GM19043 (cell line): ENCODE measurements around the gene POGLUT3.

Source experiments
- ATAC-seq: cut with Tn5 transposase; IDR thresholded peaks from one replicate; pipeline ENCODE4 v1.9.1; 2021; ENCODE audit warnings: low read depth; ENCODE audit not compliant: unreplicated experiment

POGLUT3 gene

DNA sequence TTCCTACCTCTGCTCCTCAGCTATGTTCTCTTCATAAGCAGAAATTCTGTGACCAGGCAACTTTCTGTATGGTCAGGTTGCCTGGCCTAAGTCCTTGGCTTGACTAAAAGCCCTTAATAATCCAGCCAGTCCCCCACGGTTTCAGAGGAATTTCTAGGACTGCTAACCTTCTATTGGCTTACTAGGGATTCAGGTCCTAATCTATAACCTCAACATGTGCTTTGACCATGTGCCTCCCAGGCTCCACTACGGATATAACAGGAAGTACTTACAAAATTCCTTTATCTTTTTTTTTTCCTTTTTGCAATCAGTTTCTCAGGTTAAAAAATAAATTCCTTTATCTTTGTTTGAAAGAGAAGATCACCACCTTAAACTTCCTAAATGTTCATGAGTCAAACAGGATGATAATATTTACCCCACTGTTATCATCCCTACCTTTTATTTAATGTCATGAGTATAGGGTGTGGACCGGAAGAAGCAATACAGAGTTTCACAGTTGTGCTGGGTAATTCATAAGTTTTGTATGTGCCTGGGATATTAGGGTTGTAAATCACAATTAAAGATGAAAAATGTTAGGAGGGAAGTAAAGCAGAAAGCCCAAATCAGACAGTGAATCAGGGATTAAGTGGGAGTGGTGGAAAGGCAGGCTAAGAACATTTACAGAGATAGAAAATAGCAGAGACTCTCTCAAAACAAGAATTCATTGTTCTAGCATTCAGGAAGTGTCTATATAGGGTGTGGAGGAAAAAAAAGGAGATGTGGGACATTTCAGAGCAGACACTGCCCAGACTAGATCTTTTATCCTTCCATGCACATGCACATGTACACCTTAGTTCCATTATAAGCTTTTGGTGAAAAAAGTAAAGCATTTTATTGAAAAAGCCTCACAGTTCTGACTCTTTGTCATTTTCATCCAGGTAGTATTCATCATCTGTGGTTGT is 10.7 kb upstream of the POGLUT3 start:
- no peak for ATAC-seq

DNA sequence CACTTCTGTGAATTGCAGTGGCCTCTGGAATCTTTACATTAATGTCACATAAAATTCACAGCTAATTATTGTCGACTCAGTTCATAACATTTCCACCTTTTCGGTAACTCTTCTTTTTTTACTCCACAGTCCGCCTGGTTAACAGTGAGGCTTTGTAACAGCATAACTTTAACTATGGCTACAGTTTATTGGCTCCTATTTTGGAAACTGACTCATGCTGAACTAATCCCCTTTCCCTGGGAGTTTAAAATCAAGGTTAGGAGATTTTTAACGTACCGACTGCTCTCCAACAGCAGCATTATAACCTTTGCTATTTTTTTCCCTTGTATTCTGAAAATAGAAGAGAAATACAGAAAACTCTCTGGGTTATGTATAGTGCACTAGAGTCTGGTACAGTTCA is 3.2 kb upstream of the POGLUT3 start:
- ATAC-seq = no peak

DNA sequence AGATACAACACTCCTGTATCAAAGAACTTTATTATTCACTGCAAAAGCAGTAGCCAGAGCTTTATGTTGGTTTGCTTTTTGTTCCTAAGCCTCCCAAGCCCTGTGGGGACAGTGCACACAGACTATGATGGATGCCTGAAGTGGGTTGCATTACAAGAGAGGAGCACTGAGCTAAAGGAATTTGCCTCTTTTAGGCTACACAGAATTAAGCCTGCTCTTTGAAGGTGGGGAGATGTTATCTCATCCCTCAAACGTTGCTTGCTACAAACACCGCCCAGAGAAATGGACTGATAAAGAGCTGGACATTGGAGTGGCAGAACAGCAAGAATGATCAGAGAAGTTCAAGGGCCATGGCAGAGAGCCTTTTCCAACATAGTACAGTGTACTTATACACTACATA is 2.5 kb upstream of the POGLUT3 start:
- ATAC-seq = no peak

DNA sequence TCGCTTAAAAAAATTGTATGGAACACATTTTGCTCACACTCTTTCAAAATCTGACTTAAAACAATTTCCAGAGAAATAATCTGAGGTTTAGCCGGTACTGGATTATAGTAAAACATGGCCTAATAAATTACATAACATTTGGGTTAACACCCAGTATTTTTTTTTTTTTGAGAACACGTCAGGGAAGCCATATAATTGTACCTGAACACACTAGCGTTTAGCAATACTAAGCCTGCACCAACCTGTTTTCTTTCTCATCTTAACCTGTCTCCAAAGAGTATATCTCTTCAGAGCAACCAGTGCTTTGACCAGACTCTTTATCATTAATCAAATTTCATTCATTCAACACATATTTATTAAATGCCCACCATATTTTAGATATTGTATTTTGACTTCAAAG is 2.0 kb upstream of the POGLUT3 start:
- no peak for ATAC-seq

DNA sequence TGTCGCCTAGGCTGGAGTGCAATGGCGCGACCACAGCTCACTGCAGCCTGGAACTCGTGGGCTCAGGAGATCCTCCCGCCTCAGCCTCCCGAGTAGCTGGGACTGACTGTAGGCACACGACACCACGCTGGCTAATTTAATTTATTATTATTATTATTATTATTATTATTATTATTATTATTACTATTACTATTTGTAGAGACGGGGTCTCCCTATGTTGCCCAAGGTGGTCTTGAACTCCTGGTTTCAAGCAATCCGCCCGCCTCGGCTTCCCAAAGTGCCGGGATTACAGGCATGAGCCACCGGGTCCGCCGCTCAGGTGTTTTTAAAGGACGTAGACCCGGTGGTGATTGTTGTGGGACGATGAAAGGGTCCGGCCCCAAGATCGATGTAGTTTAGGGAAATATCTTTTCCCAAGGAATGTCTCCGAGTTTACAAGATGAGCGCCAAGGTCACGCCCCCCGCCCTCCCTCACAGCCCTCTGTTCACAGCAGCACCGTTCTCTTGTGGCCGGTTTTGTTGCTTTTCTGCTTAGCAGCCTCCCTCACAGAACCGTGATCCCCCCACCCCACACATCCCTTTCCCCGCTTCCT is 728 bp upstream of the POGLUT3 start:
- no peak for ATAC-seq

DNA sequence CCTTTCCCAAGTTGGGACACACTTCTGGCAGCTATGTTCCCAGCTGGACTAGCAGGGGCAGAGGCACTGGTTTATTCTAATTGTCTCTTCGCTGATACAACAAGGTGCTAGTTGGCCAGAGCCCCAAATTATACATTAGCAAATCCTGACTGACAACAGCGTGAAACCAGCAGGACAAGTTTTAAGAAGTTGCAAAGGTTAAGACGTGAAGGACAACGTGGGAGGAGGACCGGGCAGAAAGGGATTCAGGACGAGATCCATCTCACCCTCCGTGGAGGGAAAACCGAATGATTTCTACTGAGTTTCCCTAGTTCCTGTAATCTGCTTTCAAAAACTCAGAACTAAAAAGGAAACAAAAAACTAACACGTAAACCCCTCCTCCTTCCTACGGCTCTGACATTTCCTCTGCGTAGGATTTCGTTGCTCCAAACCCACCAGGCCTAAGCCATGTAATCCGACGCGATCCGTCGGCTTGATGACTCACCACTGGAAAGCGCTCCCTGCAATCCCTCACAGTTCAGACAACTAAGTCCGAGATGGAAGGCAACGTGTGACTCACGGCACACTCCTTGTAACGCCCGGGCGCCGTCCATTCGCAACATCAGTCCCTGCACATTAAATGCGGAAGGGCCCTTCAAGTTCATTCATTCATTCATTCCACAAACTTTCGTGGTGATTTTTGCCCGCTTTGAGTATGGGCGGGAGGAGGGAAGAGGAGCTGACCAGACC is 703 bp downstream of the POGLUT3 start:
- ATAC-seq = peak; percentile 47

DNA sequence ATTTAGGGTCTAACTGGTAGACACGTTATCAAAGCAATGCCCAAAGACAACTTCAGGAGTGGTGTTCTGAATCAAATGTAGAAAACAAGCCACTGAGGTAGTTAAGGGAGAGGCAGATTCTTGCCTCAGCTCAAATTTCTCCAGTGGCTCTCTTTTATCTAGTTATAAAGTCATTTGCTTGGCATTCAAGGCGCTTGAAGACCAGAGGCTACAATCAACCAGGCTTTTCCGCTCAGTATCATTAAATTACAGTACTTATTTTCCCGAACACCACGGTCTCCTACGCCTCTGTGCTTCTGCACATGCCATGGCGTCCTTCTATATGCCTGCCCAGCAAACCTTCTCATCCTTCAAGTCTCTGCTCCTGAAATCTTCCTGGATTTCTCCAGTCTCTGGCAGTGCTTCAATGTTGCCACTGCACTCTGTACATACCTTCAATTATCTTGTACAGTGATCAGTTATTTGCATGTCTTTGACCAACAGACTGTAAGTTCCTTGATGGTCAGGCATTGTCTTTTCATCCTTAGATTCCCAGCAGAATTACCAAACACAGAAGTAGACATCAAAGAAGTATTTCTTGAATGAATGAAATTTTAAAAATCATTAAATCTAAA is 1.4 kb downstream of the POGLUT3 start:
- no peak for ATAC-seq

DNA sequence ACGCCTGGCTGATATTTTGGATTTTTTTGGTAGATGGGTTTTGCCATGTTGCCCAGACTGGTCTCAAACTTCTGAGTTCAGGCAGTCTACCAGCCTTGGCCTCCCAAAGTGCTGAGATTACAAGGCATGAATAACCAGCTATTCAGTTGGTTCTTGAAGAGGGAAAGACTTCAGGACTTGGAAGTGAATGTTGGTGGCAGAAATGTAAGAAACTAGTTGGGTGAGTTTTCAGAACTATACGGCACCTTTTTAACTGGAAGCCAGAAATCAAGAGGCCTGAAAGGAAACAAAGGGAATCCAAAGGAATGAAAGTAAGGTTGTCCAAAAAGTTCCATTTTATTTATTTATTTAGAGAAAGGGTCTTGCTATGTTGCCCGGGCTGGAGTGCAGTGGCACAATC is 2.9 kb downstream of the POGLUT3 start:
- ATAC-seq = no peak

DNA sequence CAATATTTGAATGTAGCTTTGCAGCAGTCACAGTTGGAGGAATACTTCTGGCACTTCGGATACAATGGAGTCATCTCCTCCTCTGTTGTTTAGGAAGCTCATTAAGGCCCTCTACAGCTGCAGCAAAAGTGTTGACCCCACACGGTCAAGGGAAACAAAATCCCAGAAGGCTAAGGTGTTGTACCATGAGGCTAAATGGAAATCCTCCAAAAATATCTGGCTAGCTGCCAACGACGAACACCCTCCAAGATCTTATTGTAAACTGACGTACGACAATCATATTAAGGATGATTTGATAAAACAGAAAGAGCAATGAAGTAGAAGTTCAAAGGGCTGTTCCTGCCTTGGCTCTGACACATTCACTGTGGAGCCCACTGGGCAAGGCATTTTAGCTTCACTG is 4.0 kb downstream of the POGLUT3 start:
- ATAC-seq = no peak

DNA sequence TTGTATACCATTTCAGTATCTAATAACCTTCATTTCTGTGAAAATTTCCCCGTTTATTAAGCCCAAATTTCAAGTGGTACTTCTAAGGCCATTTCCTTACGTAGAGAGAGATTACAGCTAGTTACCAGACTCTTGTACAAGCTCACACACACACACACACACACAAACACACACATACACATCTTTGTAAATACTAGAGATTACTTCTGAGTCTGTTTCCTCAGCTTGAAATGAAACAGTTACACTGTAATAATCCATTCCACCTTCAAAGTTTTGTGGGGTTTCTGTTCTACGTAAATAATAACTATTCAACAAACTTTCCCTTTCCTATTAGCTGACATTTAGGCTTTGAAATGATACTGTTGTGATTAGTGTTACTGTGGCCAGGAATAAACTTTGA is 6.2 kb downstream of the POGLUT3 start:
- no peak for ATAC-seq

DNA sequence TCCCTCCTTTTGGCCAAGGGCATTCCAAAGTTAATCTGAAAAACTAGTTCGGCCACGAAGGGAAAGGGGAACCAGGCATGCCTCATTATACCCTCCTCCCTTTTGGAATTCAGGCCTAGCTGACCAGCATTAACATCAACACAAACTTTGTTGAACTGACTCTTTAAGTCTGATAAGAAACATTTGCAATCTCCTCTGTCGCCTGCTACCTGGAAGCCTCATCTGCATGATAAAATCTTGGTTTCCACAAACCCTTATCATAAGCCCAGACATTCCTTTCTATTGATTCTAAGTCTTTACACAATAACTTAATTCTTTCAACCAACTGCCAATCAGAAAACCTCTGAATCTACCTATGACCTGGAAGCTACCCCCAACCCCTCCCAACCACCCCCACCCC is 11.4 kb downstream of the POGLUT3 start:
- ATAC-seq = no peak

DNA sequence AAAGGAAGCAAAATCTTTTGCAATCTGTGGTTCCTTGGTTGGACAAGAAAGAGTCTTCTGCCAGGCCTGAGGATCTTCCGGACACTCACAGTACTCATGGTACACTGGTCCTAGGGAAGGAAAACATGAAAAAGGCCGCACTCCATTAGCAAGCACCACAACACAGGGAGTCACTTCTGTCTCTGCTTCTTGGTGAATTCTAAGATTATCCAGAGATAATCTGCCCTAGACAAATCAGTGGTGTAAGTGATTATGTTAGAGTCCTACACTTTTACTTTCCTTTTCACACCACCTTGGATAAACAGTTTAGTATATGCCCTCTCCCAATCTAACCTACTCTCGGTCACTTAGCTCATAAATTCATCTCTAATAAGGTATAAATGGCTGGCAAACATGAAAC is 11.9 kb downstream of the POGLUT3 start:
- no peak for ATAC-seq

DNA sequence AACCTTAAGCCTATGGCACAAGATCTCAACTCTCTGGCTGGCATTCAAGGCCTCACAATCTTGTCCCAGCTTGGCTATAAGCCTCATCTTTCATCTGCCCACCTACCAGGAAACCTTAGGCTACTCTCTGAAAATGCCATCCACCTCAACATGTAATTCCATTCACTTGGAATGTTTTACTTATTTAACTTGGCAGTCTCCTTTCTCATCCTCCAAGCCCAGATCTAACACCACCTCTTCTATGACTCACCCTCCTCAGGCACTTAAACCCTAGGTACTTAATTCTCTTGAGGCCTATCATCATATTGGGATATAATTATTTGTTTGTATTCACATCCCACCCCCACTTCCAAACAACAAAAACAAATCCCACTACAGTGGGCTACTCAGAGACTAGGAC is 15.0 kb downstream of the POGLUT3 start:
- no peak for ATAC-seq

DNA sequence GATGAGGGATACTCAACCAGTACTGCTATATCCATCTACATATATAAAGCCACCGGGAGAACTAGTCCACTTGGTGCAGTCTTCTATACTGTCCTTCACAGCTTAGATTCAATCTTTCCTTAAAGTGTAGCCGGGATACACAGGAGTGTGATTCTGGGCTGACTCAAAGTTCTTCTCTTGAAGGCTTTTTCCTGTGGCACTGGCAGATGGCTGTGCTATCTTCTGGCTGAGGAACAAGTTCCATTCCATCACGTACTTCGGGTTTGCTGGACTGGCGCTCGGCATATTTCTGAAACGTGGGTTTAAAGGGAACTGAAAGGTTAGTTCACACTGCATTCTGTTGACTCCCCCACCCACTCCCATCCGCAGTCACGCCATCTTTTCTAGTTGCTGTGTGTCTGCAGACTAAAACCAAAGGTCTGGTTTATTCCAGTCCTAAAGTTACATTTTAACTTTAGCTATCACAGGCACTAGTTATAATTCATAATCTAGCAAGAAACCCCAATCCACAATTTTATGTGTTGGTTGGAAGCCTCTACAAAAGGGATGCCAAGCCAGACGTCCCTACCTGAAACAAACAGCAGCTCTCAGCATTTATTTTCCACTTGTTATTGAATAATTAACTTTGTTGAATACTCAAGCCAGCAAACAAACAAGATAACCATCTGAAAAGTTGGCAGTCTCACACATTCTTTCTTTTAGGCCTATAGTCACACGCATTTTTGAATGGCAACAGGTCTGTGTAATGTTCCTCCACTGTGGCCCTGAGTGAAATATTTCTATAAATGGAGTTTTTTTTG is 23.3 kb downstream of the POGLUT3 start:
- ATAC-seq = no peak

DNA sequence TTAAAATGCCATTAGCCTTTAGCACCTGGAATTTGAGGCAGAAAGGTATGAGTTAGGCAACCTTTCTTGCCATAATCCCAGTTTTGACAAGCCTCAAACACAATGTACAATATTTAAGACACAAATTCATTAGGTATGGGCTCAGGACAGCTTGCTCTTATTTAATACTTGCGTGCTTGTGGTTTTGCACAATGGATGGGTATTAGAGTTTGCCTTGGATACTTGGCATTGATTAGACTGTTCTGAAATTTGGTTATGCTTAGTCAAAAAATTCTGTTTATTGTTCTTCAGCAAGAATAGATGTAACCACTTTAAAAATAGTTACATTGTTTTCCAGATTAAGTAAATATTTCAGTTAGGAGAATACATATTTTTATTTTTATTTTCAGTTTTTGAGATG is 25.5 kb downstream of the POGLUT3 start:
- no peak for ATAC-seq

DNA sequence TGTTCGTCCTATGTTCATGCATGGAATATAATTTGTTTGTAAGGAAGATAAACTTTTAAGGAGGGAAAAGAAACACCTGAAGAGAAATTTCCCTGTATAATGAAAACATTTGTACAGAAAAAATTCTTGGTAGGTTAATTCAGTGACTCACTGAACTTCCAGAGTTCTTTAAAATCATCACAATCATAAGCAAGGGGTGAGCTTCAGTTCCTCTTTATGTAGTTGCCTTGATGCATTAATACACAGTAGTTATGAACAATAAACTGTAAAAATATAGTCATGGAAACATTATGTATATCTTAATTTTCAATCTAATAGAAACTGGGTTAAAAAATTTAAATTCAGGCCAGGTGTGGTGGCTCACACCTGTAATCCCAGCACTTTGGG is 29.7 kb downstream of the POGLUT3 start:
- ATAC-seq = no peak

DNA sequence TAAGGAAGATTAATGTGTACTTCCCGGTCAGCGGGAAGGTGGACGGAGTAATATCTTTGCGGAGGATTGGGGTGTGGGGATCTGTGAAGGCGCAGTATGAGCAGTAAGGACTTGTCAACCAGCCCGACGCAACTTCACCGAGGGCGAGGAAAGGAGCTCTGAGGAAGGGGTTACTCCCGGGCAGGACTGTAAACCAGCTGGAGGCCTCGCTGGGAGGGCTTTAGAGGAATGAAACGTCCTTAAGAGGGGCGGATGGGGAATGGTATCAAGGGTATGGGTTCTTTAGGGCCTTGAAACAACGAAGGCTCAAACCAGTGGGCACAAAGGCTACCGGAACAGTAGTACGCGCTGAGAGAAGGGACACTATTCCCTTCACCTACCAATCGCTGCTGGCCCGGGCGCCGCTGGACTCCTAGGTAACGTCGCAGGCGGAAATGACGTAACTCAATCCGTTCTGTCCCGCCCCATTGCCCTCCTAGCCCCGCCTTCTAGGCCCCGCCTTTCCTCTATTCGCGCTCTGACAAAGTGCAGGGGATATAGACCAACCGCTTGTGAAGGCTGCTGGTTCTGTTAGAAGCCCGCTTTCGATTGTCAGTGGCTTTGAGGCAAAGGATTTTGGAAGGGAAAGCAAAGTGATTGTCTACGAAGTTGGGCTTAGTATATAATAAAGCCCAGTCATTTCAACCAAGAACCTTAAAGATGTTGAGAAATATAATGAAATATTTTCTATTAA is 30.9 kb downstream of the POGLUT3 start, which contains the start of gene C11orf65:
Gene C11orf65, minus strand, starts transcription at position 439 of the 733 bp plus-strand sequence. CDS start 5,970 bp downstream, outside the sequence.
- ATAC-seq = peak; percentile 98

DNA sequence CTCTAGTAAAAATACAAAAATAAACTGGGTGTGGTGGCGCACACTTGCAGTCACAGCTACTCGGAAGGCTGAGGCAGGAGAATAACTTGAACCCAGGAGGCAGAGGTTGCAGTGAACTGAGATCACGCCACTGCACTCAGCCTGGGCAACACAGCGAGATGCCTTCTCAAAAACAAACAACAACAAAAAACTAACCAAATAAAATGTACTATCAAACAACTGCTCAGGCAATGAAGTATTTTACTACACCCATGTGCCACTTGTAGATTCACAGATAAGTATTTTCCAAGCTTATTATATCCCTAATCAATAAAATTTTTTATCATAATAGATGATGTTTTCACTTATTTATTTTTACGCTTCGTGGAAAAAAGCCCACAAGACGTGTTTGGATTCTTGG is 31.8 kb downstream of the POGLUT3 start:
- no peak for ATAC-seq

DNA sequence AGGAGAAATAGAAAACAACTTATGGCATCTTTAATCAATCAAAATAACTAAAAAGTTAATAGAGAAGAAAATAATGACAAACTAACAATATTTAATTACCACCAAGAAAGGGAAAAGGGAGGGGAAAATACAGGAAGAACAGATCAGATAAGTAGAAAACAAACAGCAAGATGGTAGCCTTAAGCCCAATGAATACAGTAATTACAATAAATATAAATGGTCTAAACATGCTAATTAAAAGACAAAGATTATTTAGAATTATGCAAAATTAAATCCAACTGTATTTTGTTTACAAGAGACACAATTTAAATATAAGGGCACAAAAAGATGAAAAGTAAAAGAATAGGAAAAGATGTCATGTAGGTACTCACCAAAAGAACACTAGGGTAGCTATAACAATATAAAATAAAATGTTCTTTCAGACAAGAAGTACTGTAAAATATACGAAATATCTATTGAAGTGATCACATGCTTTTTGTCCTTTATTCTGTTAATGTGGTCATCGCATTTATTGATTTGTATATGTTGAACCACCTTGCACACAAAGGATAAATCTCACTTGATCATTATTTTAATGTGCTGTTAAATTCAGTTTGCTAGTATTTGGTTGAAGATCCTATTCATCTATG is 44.9 kb downstream of the POGLUT3 start:
- ATAC-seq = no peak
